ENCODE data around the gene WDR5B.

- no peak for TF ChIP-seq CTCF (IDR thresholded peaks at IDR 0.05; ENCODE audit: borderline replicate concordance, extremely low read depth, low read length, poor library complexity, severe bottlenecking)
- no peak for TF ChIP-seq EZH2 (IDR thresholded peaks at IDR 0.05; ENCODE audit: borderline replicate concordance, low read depth, low read length, severe bottlenecking)
Measured at GRCh38 chr3:122430371-122430770, 14.5 kb upstream of the WDR5B start.

Data from DND-41 (cell line).